GM10266 (cell line): ENCODE measurements around the gene PLEKHD1.
A peak's percentile ranks its signal among the peaks of the same experiment; 100 is the strongest.

Source experiments
- DNase-seq: peaks from one replicate; pipeline ENCODE4 v3.0.0; 2012; ENCODE audit errors: extremely low spot score
- TF ChIP-seq, protein P1 (sequence below): IDR thresholded peaks from 2 replicates; pipeline ENCODE4 v1.5.1; 2012; ENCODE audit warnings: mild to moderate bottlenecking, low read depth; ENCODE audit not compliant: control insufficient read depth, insufficient read depth; ENCODE audit errors: missing control alignments

The PLEKHD1 gene

DNA sequence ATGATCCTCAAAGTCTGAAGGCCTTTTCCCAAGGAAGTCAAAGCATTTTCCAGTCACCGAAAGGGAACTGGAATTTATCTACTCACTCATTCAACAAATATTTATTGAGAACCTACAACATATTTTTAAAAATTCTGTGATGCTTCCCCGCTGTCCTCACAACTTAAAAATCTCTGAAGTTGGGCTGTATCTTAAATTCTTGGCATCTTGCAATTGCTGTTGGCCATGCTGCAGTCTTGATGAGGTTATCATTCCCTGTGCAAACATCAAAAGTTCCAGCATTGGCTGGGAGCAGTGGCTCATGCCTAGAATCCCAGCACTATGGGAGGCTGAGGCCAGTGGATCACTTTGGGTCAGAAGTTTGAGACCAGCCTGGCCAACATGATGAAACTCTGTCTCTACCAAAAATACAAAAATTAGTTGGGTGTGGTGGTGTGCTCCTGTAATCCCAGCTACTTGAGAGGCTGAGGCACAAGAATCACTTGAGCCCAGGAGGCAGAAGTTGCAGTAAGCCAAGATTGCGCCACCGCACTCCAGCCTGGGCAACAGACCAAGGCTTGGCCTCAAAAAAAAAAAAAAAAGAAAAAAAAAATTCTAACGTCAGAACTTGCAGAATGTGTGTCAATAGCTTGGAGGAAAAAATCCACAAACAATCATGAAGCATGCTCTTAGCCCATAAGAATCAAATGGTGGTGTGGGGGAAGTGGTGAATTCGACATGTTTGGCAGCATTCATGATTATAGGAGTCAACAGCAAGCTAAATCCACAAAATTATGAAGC, 55.3 kb downstream of the PLEKHD1 start:
- no peak for DNase-seq
- TF ChIP-seq, protein P1, sequence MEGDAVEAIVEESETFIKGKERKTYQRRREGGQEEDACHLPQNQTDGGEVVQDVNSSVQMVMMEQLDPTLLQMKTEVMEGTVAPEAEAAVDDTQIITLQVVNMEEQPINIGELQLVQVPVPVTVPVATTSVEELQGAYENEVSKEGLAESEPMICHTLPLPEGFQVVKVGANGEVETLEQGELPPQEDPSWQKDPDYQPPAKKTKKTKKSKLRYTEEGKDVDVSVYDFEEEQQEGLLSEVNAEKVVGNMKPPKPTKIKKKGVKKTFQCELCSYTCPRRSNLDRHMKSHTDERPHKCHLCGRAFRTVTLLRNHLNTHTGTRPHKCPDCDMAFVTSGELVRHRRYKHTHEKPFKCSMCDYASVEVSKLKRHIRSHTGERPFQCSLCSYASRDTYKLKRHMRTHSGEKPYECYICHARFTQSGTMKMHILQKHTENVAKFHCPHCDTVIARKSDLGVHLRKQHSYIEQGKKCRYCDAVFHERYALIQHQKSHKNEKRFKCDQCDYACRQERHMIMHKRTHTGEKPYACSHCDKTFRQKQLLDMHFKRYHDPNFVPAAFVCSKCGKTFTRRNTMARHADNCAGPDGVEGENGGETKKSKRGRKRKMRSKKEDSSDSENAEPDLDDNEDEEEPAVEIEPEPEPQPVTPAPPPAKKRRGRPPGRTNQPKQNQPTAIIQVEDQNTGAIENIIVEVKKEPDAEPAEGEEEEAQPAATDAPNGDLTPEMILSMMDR: no peak

DNA sequence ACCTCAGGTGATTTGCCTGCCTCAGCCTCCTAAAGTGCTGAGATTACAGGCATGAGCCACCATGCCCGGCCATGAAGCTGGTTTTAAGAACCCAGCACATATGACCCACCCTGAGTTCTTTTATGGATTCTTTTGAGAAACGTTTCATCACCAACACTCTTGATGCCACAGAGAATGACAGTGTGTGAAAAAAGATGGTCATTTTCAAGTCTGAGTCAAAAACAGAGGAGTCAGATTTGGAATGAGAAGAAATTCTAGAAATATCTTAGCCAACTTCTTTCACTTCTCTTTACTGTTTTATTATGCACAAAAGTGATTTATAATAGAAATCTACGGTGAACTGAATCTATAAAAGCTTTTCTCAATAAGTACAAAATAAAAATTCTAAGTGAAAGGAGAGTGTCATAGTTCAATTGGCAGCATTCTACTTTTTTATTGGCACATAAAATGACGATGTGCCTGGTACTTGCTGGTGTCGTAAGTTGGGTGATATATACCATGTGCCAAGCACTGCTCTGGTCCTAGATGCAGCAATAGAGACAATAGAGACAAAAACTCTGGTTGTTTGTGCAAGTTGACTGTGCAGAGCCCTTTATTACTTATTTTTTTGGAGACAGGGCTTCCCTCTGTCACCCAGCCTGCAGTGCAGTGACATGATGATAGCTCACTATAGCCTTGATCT, 56.3 kb downstream of the PLEKHD1 start:
- TF ChIP-seq, protein P1: no peak

DNA sequence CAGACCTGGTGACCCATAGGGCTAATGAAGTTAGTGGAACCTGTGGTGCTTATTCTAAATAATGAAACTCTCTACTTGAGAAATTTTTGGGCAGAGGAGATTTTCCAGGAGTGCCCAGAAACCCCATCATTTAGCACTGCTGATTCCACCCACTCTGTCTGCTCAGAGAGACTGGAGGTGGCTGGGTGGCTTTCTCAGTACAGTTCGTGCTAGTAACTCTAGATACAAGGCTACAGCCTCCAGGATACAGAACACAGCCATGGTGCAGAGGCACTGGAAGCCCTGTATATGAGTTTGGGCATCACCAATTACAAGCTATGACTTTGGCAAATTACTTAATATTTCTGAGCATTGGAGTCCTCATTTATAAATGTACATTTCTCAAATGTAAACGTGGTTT, 57.8 kb downstream of the PLEKHD1 start:
- TF ChIP-seq, protein P1: no peak
- no peak for DNase-seq

More for the DNA sequence above, 56.3 kb downstream of the PLEKHD1 start:
- no peak for DNase-seq

DNA sequence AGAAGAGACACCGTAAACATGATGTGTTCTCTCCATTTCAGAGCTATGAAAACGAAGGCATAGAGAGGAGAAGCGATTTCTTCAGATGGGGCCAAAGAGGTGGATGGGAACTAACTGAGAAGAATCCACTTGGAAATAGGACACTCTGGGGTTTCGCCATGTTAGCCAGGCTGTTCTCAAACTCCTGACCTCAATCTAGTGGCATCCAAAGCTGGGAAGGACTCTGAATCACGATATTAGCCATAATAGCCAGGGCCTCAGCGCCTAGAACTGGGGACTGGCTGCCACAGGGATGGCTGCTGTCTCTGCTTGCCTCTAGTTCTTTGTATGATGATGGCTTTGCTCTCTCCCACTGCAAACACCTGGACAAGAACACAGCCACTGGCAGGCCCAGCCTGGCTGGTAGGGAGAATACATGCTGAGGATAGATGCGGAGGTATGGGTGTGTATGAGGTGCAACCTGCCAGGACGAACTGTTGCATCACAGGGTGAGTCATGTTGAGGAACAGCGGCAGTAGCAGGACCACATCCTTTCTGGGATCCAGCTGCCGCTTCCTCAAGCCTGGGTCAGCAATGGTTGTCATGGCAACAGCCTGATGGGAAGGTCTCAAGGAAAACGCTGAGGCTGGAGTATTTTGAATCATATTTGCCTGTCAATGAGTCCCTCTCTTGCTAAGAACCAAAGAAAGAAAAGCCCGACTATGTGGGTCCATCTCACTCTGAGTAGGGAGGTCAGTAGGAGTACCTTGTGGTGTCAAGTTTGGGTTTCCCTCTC, 59.0 kb downstream of the PLEKHD1 start:
- TF ChIP-seq, protein P1: no peak
- DNase-seq: no peak

DNA sequence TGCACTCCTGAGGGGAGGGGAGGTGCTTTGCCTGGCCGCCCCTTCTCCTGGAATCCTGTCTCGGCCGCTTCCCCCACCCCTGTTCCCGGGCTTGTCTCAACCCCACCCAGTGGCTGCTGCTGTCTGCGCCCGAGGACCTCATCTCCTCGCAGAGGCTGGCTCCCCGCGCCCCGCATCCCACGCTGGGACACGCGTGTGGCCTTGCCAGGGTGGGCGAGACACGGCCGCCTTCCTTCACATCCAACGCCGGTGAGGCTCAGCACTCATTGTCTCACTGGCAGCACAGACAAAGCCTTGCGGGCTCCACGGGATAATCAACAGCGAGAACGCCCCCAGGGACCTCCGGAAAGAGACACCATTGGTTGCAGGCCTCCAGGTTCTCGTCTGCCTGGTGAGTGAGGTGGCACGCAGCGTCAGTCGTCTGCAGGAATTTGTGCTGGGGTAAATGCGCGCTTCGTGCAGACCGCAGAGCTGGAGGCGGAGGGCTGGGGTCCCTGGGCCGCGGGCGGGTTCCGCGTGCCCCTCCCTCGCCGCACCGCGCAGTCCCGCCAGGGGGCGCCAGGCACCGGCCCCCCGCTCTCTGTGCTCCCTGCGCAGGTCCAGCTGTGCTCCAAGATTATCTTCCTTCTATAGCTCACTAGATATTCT, 63.3 kb downstream of the PLEKHD1 start:
- peak; percentile 50 for DNase-seq
- TF ChIP-seq, protein P1: peak; percentile 58

DNA sequence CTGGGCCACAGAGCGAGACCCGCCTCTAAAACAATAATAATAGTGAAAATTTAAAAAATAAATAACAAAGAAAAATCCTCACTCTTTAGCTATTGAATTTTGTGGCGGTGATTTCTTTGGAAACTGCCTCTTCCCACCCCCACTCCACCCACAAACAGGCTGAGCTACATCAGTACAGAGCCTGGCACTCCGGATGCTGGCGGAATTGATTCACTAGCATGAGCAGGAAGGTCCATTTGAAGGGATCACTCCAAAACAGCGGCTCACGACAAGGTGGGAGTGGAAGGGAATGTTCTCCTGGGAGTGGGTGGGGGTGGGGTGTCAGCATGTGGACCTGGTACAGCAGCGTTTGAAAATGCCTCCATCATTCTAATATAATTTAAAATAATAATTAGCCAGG, 64.0 kb downstream of the PLEKHD1 start:
- DNase-seq: no peak
- TF ChIP-seq, protein P1: no peak
